ENCODE measurements around the gene ZSCAN29.

Gene ZSCAN29

GRCh38 chr15:43346305-43346704 is 24.5 kb downstream of the ZSCAN29 start:
- DNase-seq = no peak

GRCh38 chr15:43330780-43331087 is 40.1 kb downstream of the ZSCAN29 start:
- no peak for DNase-seq

- DNase-seq = peak; percentile 94
These were observed 40.7 kb downstream of the ZSCAN29 start, which contains the start of gene LCMT2 for GRCh38 chr15:43329960-43330779. TSS of gene LCMT2 (minus strand) at chr15:43330573. CDS start at chr15:43330489, 84 bp downstream.

- no peak for DNase-seq
These were observed 41.5 kb downstream of the ZSCAN29 start for GRCh38 chr15:43329217-43329959.

- no peak for DNase-seq
These were observed 45.7 kb downstream of the ZSCAN29 start for GRCh38 chr15:43325039-43325684.

GRCh38 chr15:43318990-43319771 is 51.7 kb downstream of the ZSCAN29 start:
- DNase-seq = no peak

GRCh38 chr15:43317566-43318184 is 53.2 kb downstream of the ZSCAN29 start:
- no peak for DNase-seq

GRCh38 chr15:43316971-43317346 is 53.9 kb downstream of the ZSCAN29 start:
- DNase-seq = no peak

GRCh38 chr15:43316016-43316970 is 54.5 kb downstream of the ZSCAN29 start:
- peak; percentile 50 for DNase-seq

- DNase-seq = peak; percentile 41
These were observed 56.7 kb downstream of the ZSCAN29 start for GRCh38 chr15:43314171-43314570.

- DNase-seq = no peak
These were observed 58.5 kb downstream of the ZSCAN29 start for GRCh38 chr15:43312378-43312777.

Data from HCEC 1CT (cell line).